ENCODE results near the gene RASAL1.

- no peak for TF ChIP-seq GATA3 (IDR thresholded peaks at IDR 0.05; ENCODE audit: low read depth, low read length)
- TF ChIP-seq GATA2 (IDR thresholded peaks at IDR 0.05; ENCODE audit: low read depth, low read length): no peak
These were observed 22.2 kb downstream of the RASAL1 start for GRCh38 chr12:113113397-113113796.

All from SH-SY5Y (cell line).